Measurements from ENCODE around the gene KRT10. TPM values are rescaled to one million over a fixed set of nuclear protein-coding genes. Genes with fewer than 3 reads are reported as not detected.
A peak's percentile ranks its signal among the peaks of the same experiment; 100 is the strongest.
"Not testable (repeated sequence)": the region's sequence is repeated elsewhere in the genome, so short reads cannot be mapped to it uniquely, and the experiment has no call there.

KRT10 gene
- total RNA-seq, 1 donor from 2014 or later, result 37.5 TPM

GRCh38 chr17:40862985-40863733 lies 40.7 kb upstream of the KRT10 start:
- no peaks in the 10 kb centered on the region for H3K36me3 Mint-ChIP-seq (ENCODE audit: insufficient read depth)
- no peak overlapping the region for H3K4me3 Mint-ChIP-seq (ENCODE audit: low read depth)
- no peaks in the 10 kb centered on the region for H3K4me1 Mint-ChIP-seq (ENCODE audit: low read depth)
- TF ChIP-seq, protein P1, sequence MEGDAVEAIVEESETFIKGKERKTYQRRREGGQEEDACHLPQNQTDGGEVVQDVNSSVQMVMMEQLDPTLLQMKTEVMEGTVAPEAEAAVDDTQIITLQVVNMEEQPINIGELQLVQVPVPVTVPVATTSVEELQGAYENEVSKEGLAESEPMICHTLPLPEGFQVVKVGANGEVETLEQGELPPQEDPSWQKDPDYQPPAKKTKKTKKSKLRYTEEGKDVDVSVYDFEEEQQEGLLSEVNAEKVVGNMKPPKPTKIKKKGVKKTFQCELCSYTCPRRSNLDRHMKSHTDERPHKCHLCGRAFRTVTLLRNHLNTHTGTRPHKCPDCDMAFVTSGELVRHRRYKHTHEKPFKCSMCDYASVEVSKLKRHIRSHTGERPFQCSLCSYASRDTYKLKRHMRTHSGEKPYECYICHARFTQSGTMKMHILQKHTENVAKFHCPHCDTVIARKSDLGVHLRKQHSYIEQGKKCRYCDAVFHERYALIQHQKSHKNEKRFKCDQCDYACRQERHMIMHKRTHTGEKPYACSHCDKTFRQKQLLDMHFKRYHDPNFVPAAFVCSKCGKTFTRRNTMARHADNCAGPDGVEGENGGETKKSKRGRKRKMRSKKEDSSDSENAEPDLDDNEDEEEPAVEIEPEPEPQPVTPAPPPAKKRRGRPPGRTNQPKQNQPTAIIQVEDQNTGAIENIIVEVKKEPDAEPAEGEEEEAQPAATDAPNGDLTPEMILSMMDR (IDR thresholded peaks at IDR 0.05; ENCODE audit: unreplicated experiment), result peak; percentile 59
- peak; percentile 54 for DNase-seq (ENCODE audit: low spot score, unreplicated experiment)
- no peaks in the 10 kb centered on the region for H3K9me3 Mint-ChIP-seq (ENCODE audit: low read depth)
- no peak overlapping the region for H3K27ac Mint-ChIP-seq
- H3K27me3 Mint-ChIP-seq, result peaks cover 6% of the 10 kb centered on the region

DNA sequence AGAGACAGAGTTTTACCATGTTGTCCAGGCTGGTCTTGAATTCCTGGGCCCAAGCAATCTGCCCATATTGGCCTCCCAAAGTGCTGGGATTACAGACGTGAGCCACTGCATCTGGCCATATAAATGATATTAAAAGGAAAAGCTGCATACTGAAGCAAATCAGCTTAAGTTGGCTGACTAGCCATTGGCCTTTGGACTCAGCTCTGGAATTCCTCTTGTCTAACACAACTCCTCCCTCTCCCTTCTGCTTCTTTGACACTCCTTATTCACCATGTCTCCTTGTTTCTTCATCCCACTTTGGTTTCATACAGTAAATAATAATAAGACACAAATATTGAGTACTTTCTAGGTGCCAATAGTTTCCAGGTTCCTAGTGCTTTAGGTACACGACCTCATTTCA lies 37.1 kb upstream of the KRT10 start:
- Mint-ChIP-seq H3K4me3 (ENCODE audit: low read depth) (no peak overlapping the region), H3K36me3 (ENCODE audit: insufficient read depth) (no peaks in the 10 kb centered on the region), H3K27ac (no peak overlapping the region), H3K4me1 (ENCODE audit: low read depth) (no peaks in the 10 kb centered on the region), H3K27me3 (peaks cover 6% of the 10 kb centered on the region), H3K9me3 (ENCODE audit: low read depth) (no peaks in the 10 kb centered on the region)
- no peak for DNase-seq (ENCODE audit: low spot score, unreplicated experiment)
- TF ChIP-seq, protein P1 (IDR thresholded peaks at IDR 0.05; ENCODE audit: unreplicated experiment), result no peak

GRCh38 chr17:40858667-40859066 lies 36.3 kb upstream of the KRT10 start:
- not testable (repeated sequence) for H3K9me3 Mint-ChIP-seq (ENCODE audit: low read depth); H3K36me3 Mint-ChIP-seq (ENCODE audit: insufficient read depth); H3K27ac Mint-ChIP-seq; DNase-seq (ENCODE audit: low spot score, unreplicated experiment); H3K4me3 Mint-ChIP-seq (ENCODE audit: low read depth); H3K27me3 Mint-ChIP-seq; H3K4me1 Mint-ChIP-seq (ENCODE audit: low read depth)

DNA sequence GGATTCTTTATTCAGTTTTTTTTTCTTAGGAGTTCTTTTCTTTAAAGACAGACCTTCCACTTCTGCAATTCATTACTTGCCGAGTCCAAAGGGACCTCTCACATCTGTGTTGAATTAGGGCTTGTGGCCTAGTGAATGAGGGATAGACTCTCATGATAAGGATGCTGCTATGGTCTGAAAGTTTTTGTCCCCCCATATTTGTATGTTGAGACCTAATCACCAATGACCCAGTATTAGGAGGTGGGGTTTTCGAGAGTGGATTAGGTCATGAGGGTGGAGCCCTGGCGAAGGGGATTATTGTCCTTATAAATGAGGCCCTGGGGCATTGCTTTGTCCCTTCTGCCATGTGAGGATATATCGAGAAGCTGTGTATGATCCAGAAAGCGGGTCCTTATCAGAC lies 35.1 kb upstream of the KRT10 start:
- Mint-ChIP-seq H3K27me3 (peaks cover under 1% of the 10 kb centered on the region), H3K4me1 (ENCODE audit: low read depth) (peaks cover 1% of the 10 kb centered on the region), H3K9me3 (ENCODE audit: low read depth) (no peaks in the 10 kb centered on the region), H3K27ac (no peak overlapping the region), H3K36me3 (ENCODE audit: insufficient read depth) (no peaks in the 10 kb centered on the region), H3K4me3 (ENCODE audit: low read depth) (no peak overlapping the region)
- DNase-seq (ENCODE audit: low spot score, unreplicated experiment), result no peak
- TF ChIP-seq, protein P1 (IDR thresholded peaks at IDR 0.05; ENCODE audit: unreplicated experiment), result no peak

DNA sequence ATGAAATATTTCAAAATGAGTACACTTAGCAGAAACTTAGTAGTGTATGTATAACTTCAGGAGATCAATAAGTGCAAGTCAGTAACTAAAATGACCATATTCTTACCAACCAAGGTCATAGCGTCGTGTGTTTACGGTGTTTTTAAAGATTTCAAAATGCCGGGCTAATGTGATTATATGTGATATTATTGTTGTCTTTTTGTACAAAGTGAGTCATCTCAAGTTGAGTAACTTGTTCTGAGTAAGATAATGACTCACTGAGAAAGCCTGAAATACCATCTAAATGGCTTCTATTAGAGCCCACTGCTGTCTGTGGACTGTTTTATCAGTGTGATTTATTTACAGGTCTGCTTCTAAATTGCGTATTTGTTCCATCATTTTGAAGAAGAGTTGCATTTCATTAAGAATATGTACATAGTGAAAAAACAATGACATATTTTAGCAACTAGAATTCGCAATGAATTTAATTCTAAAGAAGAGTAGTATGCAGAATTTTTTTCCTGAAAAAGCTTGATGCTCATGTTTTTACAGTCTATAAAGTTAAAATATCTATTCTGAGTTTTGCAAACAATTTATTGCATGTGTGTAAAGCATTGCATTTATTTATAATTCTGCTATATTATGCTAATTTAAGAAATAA lies 31.9 kb upstream of the KRT10 start:
- Mint-ChIP-seq H3K27me3 (peaks cover 3% of the 10 kb centered on the region), H3K27ac (no peak overlapping the region), H3K9me3 (ENCODE audit: low read depth) (no peaks in the 10 kb centered on the region), H3K4me1 (ENCODE audit: low read depth) (peaks cover 1% of the 10 kb centered on the region), H3K36me3 (ENCODE audit: insufficient read depth) (no peaks in the 10 kb centered on the region), H3K4me3 (ENCODE audit: low read depth) (no peak overlapping the region)
- TF ChIP-seq, protein P1 (IDR thresholded peaks at IDR 0.05; ENCODE audit: unreplicated experiment), result no peak
- no peak for DNase-seq (ENCODE audit: low spot score, unreplicated experiment)

DNA sequence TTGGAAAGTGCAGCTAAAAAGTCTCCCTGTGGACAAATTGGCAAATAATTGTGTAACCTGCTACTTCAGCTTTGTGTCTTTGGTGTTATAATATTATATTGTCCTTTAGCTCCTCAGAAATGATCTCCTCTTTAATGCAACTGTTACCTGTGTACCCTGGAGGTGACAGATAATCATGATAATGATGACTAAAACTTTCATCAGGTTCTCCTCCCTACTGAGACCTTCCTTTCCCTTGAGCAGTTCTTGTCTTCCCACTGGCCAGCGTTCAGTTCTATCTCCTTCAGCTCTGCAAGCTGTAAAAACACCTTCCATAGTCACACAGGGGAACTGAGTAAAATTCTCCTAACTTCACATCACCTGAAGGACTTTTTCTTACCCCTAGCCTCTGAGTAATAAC lies 29.9 kb upstream of the KRT10 start:
- no peaks in the 10 kb centered on the region for H3K9me3 Mint-ChIP-seq (ENCODE audit: low read depth)
- no peak overlapping the region for H3K4me3 Mint-ChIP-seq (ENCODE audit: low read depth)
- no peak for DNase-seq (ENCODE audit: low spot score, unreplicated experiment)
- H3K27ac Mint-ChIP-seq, result no peak overlapping the region
- TF ChIP-seq, protein P1 (IDR thresholded peaks at IDR 0.05; ENCODE audit: unreplicated experiment), result no peak
- no peaks in the 10 kb centered on the region for H3K36me3 Mint-ChIP-seq (ENCODE audit: insufficient read depth)
- peaks cover 12% of the 10 kb centered on the region for H3K27me3 Mint-ChIP-seq
- peaks cover 1% of the 10 kb centered on the region for H3K4me1 Mint-ChIP-seq (ENCODE audit: low read depth)

Data from progenitor cell of endocrine pancreas (in vitro differentiated cells).